Ammon's horn (tissue), 1 donor: ENCODE data around the gene SAMD4A.
A peak's percentile ranks its signal among the peaks of the same experiment; 100 is the strongest.

Experiments
- DNase-seq: peaks from one replicate; pipeline ENCODE4 v3.0.0-alpha.2; 2016; ENCODE audit warnings: low spot score

The SAMD4A gene

GRCh38 chr14:54708161-54708560 lies 141.2 kb downstream of the SAMD4A start:
- DNase-seq, result no peak

- DNase-seq, result no peak
Observed at GRCh38 chr14:54708982-54709381, 142.1 kb downstream of the SAMD4A start.

- no peak for DNase-seq
Observed at GRCh38 chr14:54709444-54709843, 142.5 kb downstream of the SAMD4A start.

GRCh38 chr14:54709867-54710266 lies 142.9 kb downstream of the SAMD4A start:
- DNase-seq, result no peak

- no peak for DNase-seq
Observed at GRCh38 chr14:54711312-54711711, 144.4 kb downstream of the SAMD4A start.

GRCh38 chr14:54711812-54712464 lies 145.0 kb downstream of the SAMD4A start:
- no peak for DNase-seq

- DNase-seq, result no peak
Observed at GRCh38 chr14:54712465-54713200, 145.7 kb downstream of the SAMD4A start.

GRCh38 chr14:54713379-54713778 lies 146.5 kb downstream of the SAMD4A start:
- DNase-seq, result no peak

- DNase-seq, result no peak
Observed at GRCh38 chr14:54715239-54715638, 148.3 kb downstream of the SAMD4A start.

GRCh38 chr14:54715811-54716210 lies 148.9 kb downstream of the SAMD4A start:
- no peak for DNase-seq

GRCh38 chr14:54716862-54717261 lies 149.9 kb downstream of the SAMD4A start:
- no peak for DNase-seq

- no peak for DNase-seq
Observed at GRCh38 chr14:54718046-54718445, 151.1 kb downstream of the SAMD4A start.

GRCh38 chr14:54719406-54719805 lies 152.5 kb downstream of the SAMD4A start:
- no peak for DNase-seq

GRCh38 chr14:54722791-54723432 lies 156.0 kb downstream of the SAMD4A start:
- DNase-seq, result peak; percentile 37

- no peak for DNase-seq
Observed at GRCh38 chr14:54724123-54724522, 157.2 kb downstream of the SAMD4A start.

GRCh38 chr14:54724676-54725325 lies 157.9 kb downstream of the SAMD4A start:
- no peak for DNase-seq

GRCh38 chr14:54725998-54726397 lies 159.1 kb downstream of the SAMD4A start:
- no peak for DNase-seq

- no peak for DNase-seq
Observed at GRCh38 chr14:54727929-54728328, 161.0 kb downstream of the SAMD4A start.

- no peak for DNase-seq
Observed at GRCh38 chr14:54728700-54729527, 162.0 kb downstream of the SAMD4A start.

GRCh38 chr14:54730156-54730961 lies 163.4 kb downstream of the SAMD4A start:
- DNase-seq, result peak; percentile 60

- no peak for DNase-seq
Observed at GRCh38 chr14:54734966-54735365, 168.0 kb downstream of the SAMD4A start.
